K562 (cell line): Measurements from ENCODE around the gene VDAC1. TPM values are rescaled to one million over a fixed set of nuclear protein-coding genes. Genes with fewer than 3 reads are reported as not detected.

Experiments used
- ATAC-seq: fragments of 200-7000 bp; cut with Tn5 transposase; 3 replicates; pipeline ENCODE4 v1.9.1; 2020; ENCODE audit warnings: moderate library complexity
- BruUV-seq: library from RNA; stranded (reverse); fragments of 400-500 nt; replicated peaks from 2 replicates; lab custom pipeline; 2021; lab: Mats Ljungman, UMichigan
- CTCF ChIA-PET: fragments of 300-600 bp; formaldehyde crosslinking; extraction: SDS; loops from one replicate; lab custom pipeline; 2021; ENCODE audit warnings: low intra/inter-chr PET ratio; lab: Yijun Ruan, JAX
- POLR2A ChIA-PET: fragments of 300-600, 350-650 bp; sonication (Branson Sonifier 250); formaldehyde crosslinking; extraction: SDS; loops from one replicate; lab custom pipeline; 2021; ENCODE audit warnings: antibody characterized with exemption, inconsistent platforms; lab: Yijun Ruan, JAX
- DNase-seq, 4 experiments: peaks; one replicate each; pipeline versions ENCODE4 v3.0.0 to v3.0.0-alpha.2; 2011 to 2018; ENCODE audit warnings: low spot score in 3 of 4, mixed read lengths in 3 of 4; ENCODE audit errors: extremely low read depth in 1 of 4
- FAIRE-seq: peaks from 2 replicates; lab custom pipeline; 2011; peaks lifted over from hg19 to GRCh38; lab: Jason Lieb, UNC
- H2AFZ ChIP-seq: 2 replicates; pipeline ENCODE4 v1.6.0; 2011; ENCODE audit warnings: low read depth, low read length, control low read depth, inconsistent platforms
- H3K27ac ChIP-seq: fragments of 200-600 bp; 3 replicates; pipeline ENCODE4 v1.8.0; 2011; ENCODE audit warnings: low read depth, mild to moderate bottlenecking, control low read depth, inconsistent platforms, low read length, moderate library complexity, mixed read lengths; ENCODE audit errors: extremely low read depth
- H3K27me3 ChIP-seq, 2 experiments: fragments of 300-600 bp in 1 of 2; 2 replicates in 1 of 2; 3 replicates in 1 of 2; pipeline versions ENCODE4 v1.6.0 to v1.8.0; 2011; ENCODE audit warnings: inconsistent platforms in 2 of 2, low read length in 2 of 2, mild to moderate bottlenecking in 1 of 2, mixed read lengths in 1 of 2, moderate library complexity in 1 of 2; ENCODE audit not compliant: control insufficient read depth in 2 of 2, insufficient read depth in 2 of 2
- H3K36me3 ChIP-seq: fragments of 300-600 bp; 3 replicates; pipeline ENCODE4 v1.8.0; 2011; ENCODE audit warnings: mild to moderate bottlenecking, low read length, inconsistent platforms; ENCODE audit not compliant: control insufficient read depth, insufficient read depth
- H3K4me1 ChIP-seq, 2 experiments: fragments of 200-600 bp in 1 of 2; replicated peaks in 1 of 2; 2 replicates in 1 of 2; 3 replicates in 1 of 2; pipeline versions ENCODE4 v1.5.1 to v1.8.0; 2011; ENCODE audit warnings: inconsistent platforms in 2 of 2, low read length in 2 of 2, mild to moderate bottlenecking in 1 of 2, mixed read lengths in 1 of 2, moderate library complexity in 1 of 2; ENCODE audit not compliant: control insufficient read depth in 2 of 2, insufficient read depth in 2 of 2
- H3K4me2 ChIP-seq: 2 replicates; pipeline ENCODE4 v1.6.1; 2011; ENCODE audit warnings: low read length, control low read depth, inconsistent platforms, mixed read lengths; ENCODE audit not compliant: insufficient read depth
- H3K4me3 ChIP-seq: fragments of 200-600 bp; sonication (generic), shearing (Covaris generic); 2 replicates; pipeline ENCODE4 v1.5.1; 2016; ENCODE audit warnings: control low read depth, inconsistent platforms
- H3K79me2 ChIP-seq: fragments of 200-600 bp; 3 replicates; pipeline ENCODE4 v1.8.0; 2011; ENCODE audit warnings: low read length, inconsistent platforms; ENCODE audit not compliant: control insufficient read depth, insufficient read depth
- H3K9ac ChIP-seq, 2 experiments: 2 replicates each; pipeline versions ENCODE4 v1.6.0 to v1.6.1; 2011; ENCODE audit warnings: low read depth in 2 of 2, low read length in 2 of 2, control low read depth in 1 of 2, inconsistent platforms in 1 of 2, mild to moderate bottlenecking in 1 of 2, mixed read lengths in 1 of 2; ENCODE audit not compliant: insufficient read depth in 1 of 2
- H3K9me1 ChIP-seq: one replicate; pipeline ENCODE4 v1.6.0; 2011; ENCODE audit warnings: inconsistent platforms, mild to moderate bottlenecking, low read length, moderate library complexity; ENCODE audit not compliant: control insufficient read depth, insufficient read depth
- H3K9me3 ChIP-seq: replicated peaks from 2 replicates; pipeline ENCODE4 v1.5.1; 2011; ENCODE audit warnings: low read depth, low read length, inconsistent platforms; ENCODE audit not compliant: control insufficient read depth, insufficient read depth
- H4K20me1 ChIP-seq: replicated peaks from 2 replicates; pipeline ENCODE4 v1.6.1; 2011; ENCODE audit warnings: low read length, inconsistent platforms, mixed read lengths; ENCODE audit not compliant: control insufficient read depth, insufficient read depth
- HNRNPUL1 ChIP-seq: fragments of 200-400 bp; formaldehyde crosslinking; IDR thresholded peaks from 2 replicates; pipeline ENCODE4 v1.6.1; 2017; ENCODE audit warnings: low read length
- KDM4B ChIP-seq, 2 experiments: fragments of 450-650 bp in 1 of 2; sonication (generic) in 1 of 2; IDR thresholded peaks; 2 replicates each; pipeline ENCODE4 v1.6.1; 2016 to 2017; ENCODE audit warnings: borderline replicate concordance in 2 of 2, antibody characterized with exemption in 1 of 2, low read depth in 1 of 2, mild to moderate bottlenecking in 1 of 2
- SAP30 ChIP-seq: fragments of 200-600 bp; sonication (generic); IDR thresholded peaks from 2 replicates; pipeline ENCODE4 v1.6.1; 2012; ENCODE audit warnings: borderline replicate concordance, low read depth, mild to moderate bottlenecking, moderate library complexity, low read length, control low read depth, inconsistent platforms; ENCODE audit not compliant: insufficient read depth, poor library complexity, severe bottlenecking
- ZFP1 ChIP-seq: fragments of 450-650 bp; formaldehyde crosslinking; IDR thresholded peaks from 2 replicates; pipeline ENCODE4 v1.4.0; 2020; ENCODE audit warnings: mild to moderate bottlenecking, mixed read lengths
- ZNF3 ChIP-seq: fragments of 250-450 bp; sonication (Bioruptor Pico); IDR thresholded peaks from 2 replicates; pipeline ENCODE4 v1.5.0; 2021; ENCODE audit warnings: mild to moderate bottlenecking, moderate library complexity
- WGBS: fragments of 100-300 bp; shearing (Covaris generic); methylation state at CpG from one replicate; pipeline ENCODE4 v1.1.6; 2016; ENCODE audit warnings: low coverage, mixed read lengths; ENCODE audit not compliant: insufficient coverage; ENCODE audit errors: missing lambda C conversion rate; 5-methylcytosine and 5-hydroxymethylcytosine counted together
- in situ Hi-C: fragments of 300-500 bp; cut with MboI; formaldehyde crosslinking; loops from 4 replicates; pipeline ENCODE4 v1.15.0; 2018; ENCODE audit warnings: inconsistent platforms, mixed read lengths
- intact Hi-C: fragments of 100-400 bp; cut with micrococcal nuclease; formaldehyde crosslinking; loops from 2 replicates; pipeline ENCODE4 v1.14.2; 2022
- polyA plus RNA-seq, 8 experiments: library from polyadenylated mRNA; depleted of rRNA in 4 of 8; stranded (reverse) in 5 of 8; unstranded in 3 of 8; fragments of >200 nt; fragmentation: Nextera tagmentation in 2 of 8; fragmentation: Illumina TruSeq in 1 of 8; extraction: Ambion mirVana in 2 of 8; extraction: Trizol in 1 of 8; gene quantifications; 2 replicates each; pipeline versions ENCODE4 v1.2.1 to v1.2.3, GENCODE V29; 2011 to 2014; ENCODE audit warnings: inconsistent platforms in 1 of 8, missing spikeins in 1 of 8
- total RNA-seq, 7 experiments: library from RNA; depleted of rRNA in 6 of 7; stranded (reverse); fragments of >200 nt in 6 of 7; fragmentation: Illumina TruSeq in 2 of 7; extraction: Trizol in 2 of 7; gene quantifications; 2 replicates each; pipeline versions ENCODE4 v1.2.1 to v1.2.3, GENCODE V29; 2011 to 2021; ENCODE audit warnings: low replicate concordance in 1 of 7
- TF ChIP-seq, protein P1 (sequence below): fragments of 250-450 bp; sonication (Bioruptor Pico); IDR thresholded peaks from 2 replicates; pipeline ENCODE4 v1.4.0; 2020; ENCODE audit warnings: mild to moderate bottlenecking, moderate library complexity, borderline replicate concordance
- TF ChIP-seq, protein P2 (sequence below): fragments of 250-450 bp; sonication (Bioruptor Pico); IDR thresholded peaks from 2 replicates; pipeline ENCODE4 v1.5.0; 2020; ENCODE audit warnings: mild to moderate bottlenecking

Gene VDAC1
- total and polyA plus RNA-seq, 9 of the 15 experiments (the other 6 are each of a cell fraction or from before 2014, with no cell fraction given), result 168 to 366 (median 293) TPM

DNA sequence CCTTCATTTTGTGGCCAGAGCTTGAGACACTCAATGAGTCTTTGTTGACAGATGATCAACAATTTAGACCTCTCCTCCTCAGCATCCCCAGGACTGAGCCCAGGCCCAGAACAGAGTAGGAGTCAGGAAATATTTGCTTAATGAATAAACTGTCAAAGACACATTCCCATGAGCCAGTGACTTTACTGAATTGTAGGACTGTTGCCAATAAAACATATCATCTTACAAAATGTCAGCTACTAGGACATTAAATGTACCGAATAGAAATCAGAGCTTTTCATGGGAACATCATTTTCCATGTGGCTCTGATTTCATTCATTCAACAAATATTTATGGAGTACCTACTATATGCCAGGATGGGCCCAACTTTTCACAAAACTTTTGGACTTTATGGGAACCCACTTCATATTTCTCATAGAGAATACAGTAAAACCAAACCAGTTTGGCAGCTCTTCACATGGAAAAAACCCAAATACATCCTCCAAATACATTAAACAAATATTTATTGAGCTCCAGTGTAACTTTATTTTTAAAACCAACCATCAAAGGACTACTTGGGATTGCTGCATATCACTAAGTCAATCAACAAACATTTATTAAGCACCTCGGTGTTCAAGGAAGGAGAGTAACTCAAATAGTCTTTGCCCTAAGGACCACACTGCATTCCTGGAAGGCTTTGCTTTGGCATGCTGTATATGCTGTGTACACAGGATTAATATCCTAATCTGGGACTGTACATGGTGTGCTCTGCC, 11.4 kb downstream of the VDAC1 start:
- no peak overlapping the region for H3K9ac ChIP-seq
- ChIA-PET POLR2A (interaction anchor here (0.8 to 1.3 kb wide), 5 partner anchors 9 to 14 kb away, joined by 3 to 4 read pairs (median 4); partner anchors contain the start of gene VDAC1), CTCF (no interaction called here)
- H2AFZ ChIP-seq, result no peak overlapping the region
- H3K4me2 ChIP-seq, result no peak overlapping the region
- no peak for DNase-seq
- no peak overlapping the region for H3K27ac ChIP-seq
- peaks cover 60% of the 10 kb centered on the region for H4K20me1 ChIP-seq
- intact Hi-C loops (no loop called here), in situ Hi-C loops (no loop called here)
- H3K9me1 ChIP-seq, result peaks cover 17% of the 10 kb centered on the region
- H3K9me3 ChIP-seq, result no peaks in the 10 kb centered on the region
- peaks cover 68% of the 10 kb centered on the region for H3K36me3 ChIP-seq
- no peak for FAIRE-seq
- peaks cover 87% of the 10 kb centered on the region for H3K79me2 ChIP-seq
- peaks cover 9 to 20% of the 10 kb centered on the region in 2 experiments for H3K4me1 ChIP-seq
- TF ChIP-seq, protein P1, sequence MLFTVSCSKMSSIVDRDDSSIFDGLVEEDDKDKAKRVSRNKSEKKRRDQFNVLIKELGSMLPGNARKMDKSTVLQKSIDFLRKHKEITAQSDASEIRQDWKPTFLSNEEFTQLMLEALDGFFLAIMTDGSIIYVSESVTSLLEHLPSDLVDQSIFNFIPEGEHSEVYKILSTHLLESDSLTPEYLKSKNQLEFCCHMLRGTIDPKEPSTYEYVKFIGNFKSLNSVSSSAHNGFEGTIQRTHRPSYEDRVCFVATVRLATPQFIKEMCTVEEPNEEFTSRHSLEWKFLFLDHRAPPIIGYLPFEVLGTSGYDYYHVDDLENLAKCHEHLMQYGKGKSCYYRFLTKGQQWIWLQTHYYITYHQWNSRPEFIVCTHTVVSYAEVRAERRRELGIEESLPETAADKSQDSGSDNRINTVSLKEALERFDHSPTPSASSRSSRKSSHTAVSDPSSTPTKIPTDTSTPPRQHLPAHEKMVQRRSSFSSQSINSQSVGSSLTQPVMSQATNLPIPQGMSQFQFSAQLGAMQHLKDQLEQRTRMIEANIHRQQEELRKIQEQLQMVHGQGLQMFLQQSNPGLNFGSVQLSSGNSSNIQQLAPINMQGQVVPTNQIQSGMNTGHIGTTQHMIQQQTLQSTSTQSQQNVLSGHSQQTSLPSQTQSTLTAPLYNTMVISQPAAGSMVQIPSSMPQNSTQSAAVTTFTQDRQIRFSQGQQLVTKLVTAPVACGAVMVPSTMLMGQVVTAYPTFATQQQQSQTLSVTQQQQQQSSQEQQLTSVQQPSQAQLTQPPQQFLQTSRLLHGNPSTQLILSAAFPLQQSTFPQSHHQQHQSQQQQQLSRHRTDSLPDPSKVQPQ (CRISPR knock-in tag), result no peak
- no peak for TF ChIP-seq SAP30
- no peak for TF ChIP-seq KDM4B (IDR thresholded peaks at IDR 0.05; ENCODE audit: borderline replicate concordance in 2 of 2, low read depth in 1 of 2)
- 0 out of 2 replicates have a peak, but pooled peaks have one; percentile 50 for TF ChIP-seq ZNF3
- TF ChIP-seq, protein P2, sequence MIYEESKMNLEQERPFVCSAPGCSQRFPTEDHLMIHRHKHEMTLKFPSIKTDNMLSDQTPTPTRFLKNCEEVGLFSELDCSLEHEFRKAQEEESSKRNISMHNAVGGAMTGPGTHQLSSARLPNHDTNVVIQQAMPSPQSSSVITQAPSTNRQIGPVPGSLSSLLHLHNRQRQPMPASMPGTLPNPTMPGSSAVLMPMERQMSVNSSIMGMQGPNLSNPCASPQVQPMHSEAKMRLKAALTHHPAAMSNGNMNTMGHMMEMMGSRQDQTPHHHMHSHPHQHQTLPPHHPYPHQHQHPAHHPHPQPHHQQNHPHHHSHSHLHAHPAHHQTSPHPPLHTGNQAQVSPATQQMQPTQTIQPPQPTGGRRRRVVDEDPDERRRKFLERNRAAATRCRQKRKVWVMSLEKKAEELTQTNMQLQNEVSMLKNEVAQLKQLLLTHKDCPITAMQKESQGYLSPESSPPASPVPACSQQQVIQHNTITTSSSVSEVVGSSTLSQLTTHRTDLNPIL (CRISPR knock-in tag), result no peak
- TF ChIP-seq ZFP1 (CRISPR knock-in tag), result no peak
- no peak for TF ChIP-seq HNRNPUL1
- WGBS, result 100% methylated on average over 2 of the region's 2 CpGs
- ATAC-seq, result no peak
- H3K27me3 ChIP-seq, result no peaks in the 10 kb centered on the region
- BruUV-seq, result no TSS peak
- H3K4me3 ChIP-seq, result no peak overlapping the region
